Kidney (tissue), 14 donors: ENCODE measurements around the gene STIM1. TPM values are rescaled to one million over a fixed set of nuclear protein-coding genes. Genes with fewer than 3 reads are reported as not detected.
"Not testable (repeated sequence)": the region's sequence is repeated elsewhere in the genome, so short reads cannot be mapped to it uniquely, and the experiment has no call there.

Experiments used
- DNase-seq, 5 donors: peaks; one replicate each; pipeline ENCODE4 v3.0.0-alpha.2; 2013 to 2020
- FAIRE-seq: peaks from 2 replicates; lab custom pipeline; 2012; peaks lifted over from hg19 to GRCh38; lab: Jason Lieb, UNC
- H3K27ac ChIP-seq, 2 donors: one replicate each; pipeline ENCODE4 v1.7.0; 2013; ENCODE audit warnings: low read depth in 2 of 2, low read length in 2 of 2, inconsistent platforms in 1 of 2
- H3K27me3 ChIP-seq: one replicate; pipeline ENCODE4 v1.7.1; 2013; ENCODE audit warnings: low read length, inconsistent platforms; ENCODE audit not compliant: control insufficient read depth, insufficient read depth
- H3K36me3 ChIP-seq, 3 donors: one replicate each; pipeline versions ENCODE4 v1.7.0 to v1.7.1; 2013; ENCODE audit warnings: low read length in 3 of 3, control low read depth in 1 of 3, inconsistent platforms in 1 of 3; ENCODE audit not compliant: insufficient read depth in 3 of 3, control insufficient read depth in 2 of 3
- H3K4me1 ChIP-seq, 3 donors: one replicate each; pipeline versions ENCODE4 v1.7.0 to v1.7.1; 2013; ENCODE audit warnings: low read length in 3 of 3, inconsistent platforms in 1 of 3, low read depth in 1 of 3; ENCODE audit not compliant: control insufficient read depth in 2 of 3, insufficient read depth in 2 of 3
- H3K4me3 ChIP-seq, 3 donors: one replicate each; pipeline versions ENCODE4 v1.7.0 to v1.8.1; 2013; ENCODE audit warnings: low read length in 3 of 3, control low read depth in 1 of 3, inconsistent platforms in 1 of 3
- H3K9ac ChIP-seq, 3 donors: one replicate each; pipeline versions ENCODE4 v1.7.0 to v1.7.1; 2013; ENCODE audit warnings: low read length in 3 of 3, control low read depth in 1 of 3, inconsistent platforms in 1 of 3
- H3K9me3 ChIP-seq, 3 donors: one replicate each; pipeline versions ENCODE4 v1.7.0 to v1.7.1; 2013; ENCODE audit warnings: low read length in 3 of 3, control low read depth in 1 of 3, inconsistent platforms in 1 of 3; ENCODE audit not compliant: control insufficient read depth in 2 of 3, insufficient read depth in 1 of 3
- CTCF ChIP-seq: IDR thresholded peaks from 3 replicates; pipeline ENCODE4 v1.5.1; 2012; ENCODE audit warnings: mild to moderate bottlenecking, moderate library complexity, borderline replicate concordance; ENCODE audit not compliant: insufficient read depth; ENCODE audit errors: extremely low read depth
- intact Hi-C: fragments of 100-400 bp; cut with DNase I; formaldehyde crosslinking; loops from one replicate; pipeline ENCODE4 v1.11.1; 2022
- polyA plus RNA-seq: library from polyadenylated mRNA; stranded (reverse); fragments of 350-450 nt; fragmentation: Illumina TruSeq; extraction: RNeasy Lipid Tissue Mini Kit (QIAGEN cat#74804); gene quantifications from one replicate; pipeline ENCODE4 v1.2.3, GENCODE V29; 2014; ENCODE audit warnings: low read depth, low replicate concordance; ENCODE audit not compliant: insufficient read depth
- total RNA-seq: library from RNA; stranded (reverse); fragmentation: NEBNext Ultra II Directional; extraction: Animal tissue kit (Norgen Biotek cat#: 25700); gene quantifications from one replicate; pipeline ENCODE4 v1.2.1, GENCODE V29; 2021
- donor health status: control.
- donor health status: control.
- donor health status: control.
- donor health status: control.
- donor health status: control.
- donor health status: DM: yes; HTN: yes; CAD: no.
- donor health status: Normal renal cell carcinoma (clear cell type).

The STIM1 gene
- total and polyA plus RNA-seq, 2 donors from 2014 or later, result 15.7 to 68.0 TPM

DNA sequence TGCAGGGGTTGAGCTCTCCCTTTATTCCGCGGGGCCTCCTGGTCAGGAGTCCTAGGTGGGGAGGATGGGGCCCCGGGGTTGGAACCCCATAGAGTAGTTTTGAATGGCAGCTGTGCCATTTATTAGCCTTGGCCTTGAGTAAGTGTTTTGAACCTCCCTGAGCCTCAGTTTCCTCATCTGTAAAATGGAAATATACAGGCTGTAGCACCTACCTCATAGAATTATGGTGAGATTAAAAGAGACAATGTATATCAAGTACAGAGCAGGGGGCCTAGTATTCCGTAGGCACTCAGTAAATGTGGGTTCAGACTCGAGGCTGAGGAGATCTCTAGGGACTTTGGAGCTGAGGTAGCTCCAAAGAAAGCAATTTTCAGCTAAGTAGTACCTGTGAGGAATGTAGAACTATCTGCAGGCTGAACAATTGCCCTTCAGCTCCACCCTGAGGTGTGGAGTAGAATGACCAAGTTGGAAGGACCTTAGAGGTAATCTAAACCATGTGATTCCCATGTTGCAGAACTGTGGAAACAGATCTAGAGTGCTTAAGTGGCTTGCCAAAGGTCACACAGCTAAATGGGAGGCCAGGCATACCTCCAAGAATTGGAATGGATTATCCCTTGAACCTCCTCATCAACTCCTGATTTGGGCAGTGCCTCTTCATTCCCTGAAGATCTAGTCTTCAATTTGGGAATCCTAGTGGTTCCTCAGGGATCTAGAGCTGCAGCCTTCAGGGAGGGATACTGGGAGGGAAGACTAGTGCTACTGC, 46.4 kb upstream of the STIM1 start:
- H3K27me3 ChIP-seq, result no peaks in the 10 kb centered on the region
- no peaks in the 10 kb centered on the region for H3K9me3 ChIP-seq
- peaks cover 0 to 8% (median 3%) of the 10 kb centered on the region in 3 donors for H3K4me1 ChIP-seq
- peak in 3 of 5 donors; percentile 62 to 81 (median 70) for DNase-seq
- H3K36me3 ChIP-seq, result no peaks in the 10 kb centered on the region
- peak; percentile 62 for TF ChIP-seq CTCF
- H3K9ac ChIP-seq, result peak overlapping the region; percentile 33 to 94 (median 55)
- H3K4me3 ChIP-seq, result peak overlapping the region; percentile 87 to 97 (median 90)
- no peak overlapping the region for H3K27ac ChIP-seq
- no peak for FAIRE-seq
- intact Hi-C loops, result no loop called here

DNA sequence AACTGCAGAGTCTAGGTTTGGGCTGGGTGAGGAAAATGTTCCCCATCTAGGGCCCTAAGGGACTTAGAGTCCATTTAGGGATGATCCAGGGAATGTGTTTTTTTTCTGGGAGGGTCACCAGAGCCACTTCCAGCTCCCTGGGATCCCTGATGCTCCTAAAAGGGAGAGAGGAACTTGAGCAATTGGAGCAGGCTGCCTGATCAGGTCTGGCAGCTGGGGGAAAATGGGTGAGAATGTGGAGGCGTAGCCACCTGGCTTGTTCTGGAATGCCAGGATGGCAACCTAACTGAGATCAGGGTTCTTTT, 45.9 kb upstream of the STIM1 start:
- H3K4me3 ChIP-seq, result no peak overlapping the region
- no peak for FAIRE-seq
- peaks cover 0 to 8% (median 3%) of the 10 kb centered on the region in 3 donors for H3K4me1 ChIP-seq
- H3K36me3 ChIP-seq, result no peaks in the 10 kb centered on the region
- TF ChIP-seq CTCF, result no peak
- no peaks in the 10 kb centered on the region for H3K9me3 ChIP-seq
- intact Hi-C loops, result no loop called here
- no peak overlapping the region for H3K27ac ChIP-seq
- H3K9ac ChIP-seq, result no peak overlapping the region
- DNase-seq, result no peak
- H3K27me3 ChIP-seq, result no peaks in the 10 kb centered on the region

DNA sequence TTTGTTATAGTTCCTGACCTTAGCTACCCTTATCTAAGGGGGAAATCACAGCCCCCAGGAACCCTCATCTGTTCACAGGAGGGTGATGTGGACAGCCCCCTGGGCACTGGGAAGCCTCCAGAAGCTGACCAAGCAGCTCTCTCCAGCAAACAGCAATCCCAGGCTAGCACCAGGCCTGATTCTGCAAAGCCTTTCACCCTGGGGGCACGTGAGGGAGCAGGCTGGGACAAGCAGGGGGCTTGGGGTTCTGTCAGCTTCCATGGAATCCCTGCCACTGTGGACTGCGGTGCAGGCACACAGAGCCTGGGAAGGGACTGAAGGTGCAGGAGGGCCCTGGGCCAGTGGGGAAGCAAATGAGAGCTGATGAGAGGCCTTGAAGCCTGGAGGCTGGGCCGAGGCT, 45.0 kb upstream of the STIM1 start:
- no peaks in the 10 kb centered on the region for H3K36me3 ChIP-seq
- no peak overlapping the region for H3K4me3 ChIP-seq
- no peak for TF ChIP-seq CTCF
- no peak overlapping the region for H3K27ac ChIP-seq
- H3K9ac ChIP-seq, result no peak overlapping the region
- intact Hi-C loops, result no loop called here
- H3K4me1 ChIP-seq, result peaks cover 0 to 8% (median 3%) of the 10 kb centered on the region in 3 donors
- H3K27me3 ChIP-seq, result no peaks in the 10 kb centered on the region
- DNase-seq (no peak), FAIRE-seq (no peak)
- H3K9me3 ChIP-seq, result no peaks in the 10 kb centered on the region

DNA sequence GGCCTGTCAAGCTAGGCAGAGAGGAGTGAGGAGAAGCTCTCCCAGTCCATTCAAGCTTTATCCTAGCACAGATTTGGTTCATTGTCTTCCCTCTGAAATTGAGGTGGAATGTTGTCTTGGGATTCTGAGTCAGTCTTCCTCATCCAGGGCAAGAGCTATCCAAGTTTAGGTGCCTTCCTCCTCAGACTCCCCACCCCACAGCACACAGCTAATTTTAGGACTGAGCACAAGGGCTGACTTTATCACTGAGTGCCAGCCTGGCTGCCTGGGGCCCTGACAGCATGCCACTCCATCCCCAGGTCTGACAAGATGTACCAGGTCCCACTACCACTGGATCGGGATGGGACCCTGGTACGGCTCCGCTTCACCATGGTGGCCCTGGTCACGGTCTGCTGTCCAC, 44.5 kb upstream of the STIM1 start:
- Histone ChIP-seq H3K36me3 (no peaks in the 10 kb centered on the region), H3K9me3 (no peaks in the 10 kb centered on the region), H3K27ac (no peak overlapping the region), H3K4me3 (no peak overlapping the region), H3K4me1 (peaks cover 0 to 8% (median 3%) of the 10 kb centered on the region in 3 donors), H3K27me3 (no peaks in the 10 kb centered on the region), H3K9ac (no peak overlapping the region)
- FAIRE-seq (no peak), DNase-seq (no peak)
- intact Hi-C loops, result no loop called here
- TF ChIP-seq CTCF, result no peak

- H3K9me3 ChIP-seq, H3K4me1 ChIP-seq, H3K27ac ChIP-seq, H3K36me3 ChIP-seq, DNase-seq, H3K4me3 ChIP-seq, H3K27me3 ChIP-seq, intact Hi-C loops, FAIRE-seq, H3K9ac ChIP-seq: not testable (repeated sequence)
Measured at GRCh38 chr11:3814832-3815231, 40.6 kb upstream of the STIM1 start.
